Thymus (tissue), 11 donors: ENCODE measurements around the gene GTF3C5. TPM values are rescaled to one million over a fixed set of nuclear protein-coding genes. Genes with fewer than 3 reads are reported as not detected.
"Not testable (repeated sequence)": the region's sequence is repeated elsewhere in the genome, so short reads cannot be mapped to it uniquely, and the experiment has no call there.

ENCODE experiments used
- DNase-seq, 9 donors: peaks; one replicate each; pipeline ENCODE4 v3.0.0-alpha.2; 2013; ENCODE audit warnings: low spot score in 9 of 9, low read depth in 6 of 9, missing footprints in 1 of 9
- H3K27ac ChIP-seq, 2 donors: one replicate each; pipeline ENCODE4 v1.5.1; 2013; ENCODE audit warnings: control low read depth in 1 of 2, low read depth in 1 of 2, low read length in 1 of 2, mild to moderate bottlenecking in 1 of 2, moderate library complexity in 1 of 2
- H3K27me3 ChIP-seq, 2 donors: one replicate each; pipeline ENCODE4 v1.5.1; 2013; ENCODE audit warnings: low read length in 1 of 2; ENCODE audit not compliant: control insufficient read depth in 2 of 2, insufficient read depth in 1 of 2
- H3K36me3 ChIP-seq, 2 donors: one replicate each; pipeline ENCODE4 v1.5.1; 2013; ENCODE audit warnings: low read length in 1 of 2, mild to moderate bottlenecking in 1 of 2, moderate library complexity in 1 of 2; ENCODE audit not compliant: control insufficient read depth in 2 of 2, insufficient read depth in 2 of 2
- H3K4me1 ChIP-seq, 2 donors: one replicate each; pipeline ENCODE4 v1.5.1; 2013; ENCODE audit warnings: low read length in 2 of 2; ENCODE audit not compliant: control insufficient read depth in 2 of 2, insufficient read depth in 2 of 2
- H3K4me3 ChIP-seq, 2 donors: one replicate each; pipeline ENCODE4 v1.5.1; 2013; ENCODE audit warnings: low read length in 2 of 2, control low read depth in 1 of 2, mild to moderate bottlenecking in 1 of 2
- H3K9me3 ChIP-seq, 2 donors: one replicate each; pipeline ENCODE4 v1.5.1; 2013; ENCODE audit warnings: low read length in 1 of 2, mild to moderate bottlenecking in 1 of 2; ENCODE audit not compliant: control insufficient read depth in 2 of 2, insufficient read depth in 1 of 2
- WGBS: extraction: QIAGEN DNeasy Blood & Tissue Kit; methylation state at CpG from one replicate; pipeline ENCODE4 v1.1.7; 2013; 5-methylcytosine and 5-hydroxymethylcytosine counted together
- polyA plus RNA-seq: library from polyadenylated mRNA; stranded (reverse); fragments of 200-250 nt; gene quantifications from one replicate; pipeline ENCODE4 v1.2.3, GENCODE V29; 2013
- total RNA-seq: library from RNA; stranded (reverse); fragments of 120-200 nt; gene quantifications from one replicate; pipeline ENCODE4 v1.2.4, GENCODE V29; 2013
- donor health status: healthy.

Gene GTF3C5
- total and polyA plus RNA-seq, 2 donors = 64.0 to 85.7 TPM

DNA sequence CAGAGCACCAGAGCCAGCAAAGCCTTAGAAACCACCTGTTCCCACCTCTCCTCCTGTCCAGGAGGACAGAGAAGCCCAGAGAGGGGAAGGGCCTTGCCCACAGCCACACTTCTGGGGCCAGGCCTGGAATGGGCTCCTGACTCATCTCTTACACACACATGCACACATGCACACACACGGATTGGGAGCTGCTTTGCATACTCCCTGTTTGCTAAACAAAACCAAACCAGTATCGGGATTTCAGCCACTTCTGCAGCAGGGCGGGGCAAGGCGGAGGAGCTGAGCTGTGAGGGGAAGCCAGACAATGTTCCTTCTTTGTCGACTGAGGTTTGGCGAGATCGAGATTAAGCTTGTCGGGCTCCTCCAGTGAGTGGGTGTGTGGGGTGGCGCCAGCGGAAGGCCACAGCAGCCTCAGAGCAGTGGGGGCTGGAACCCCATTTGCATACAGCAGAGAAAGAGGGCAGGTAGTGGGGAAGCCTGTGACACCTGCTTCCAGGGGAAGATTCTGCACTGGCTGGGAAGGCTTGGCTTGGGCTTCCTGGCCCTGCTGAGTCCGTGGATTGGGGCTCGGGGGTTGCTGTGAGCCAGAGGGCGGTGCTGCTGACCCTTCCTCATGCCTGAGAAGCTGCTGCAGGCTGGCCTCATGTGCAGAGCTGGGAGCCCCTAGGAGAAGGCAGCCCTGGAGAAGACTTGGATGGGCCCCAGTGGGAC is 36.2 kb upstream of the GTF3C5 start:
- Histone ChIP-seq H3K36me3 (no peaks in the 10 kb centered on the region), H3K4me1 (peaks cover 0 to 18% of the 10 kb centered on the region in 2 donors), H3K9me3 (no peaks in the 10 kb centered on the region), H3K4me3 (no peak overlapping the region), H3K27ac (no peak overlapping the region), H3K27me3 (peaks cover 0 to 19% of the 10 kb centered on the region in 2 donors)
- whole genome bisulfite sequencing = 15% methylated on average over 13 of the region's 13 CpGs
- peak in 4 of 9 donors; percentile 17 to 41 (median 27) for DNase-seq

- H3K36me3 ChIP-seq = no peaks in the 10 kb centered on the region
- H3K4me3 ChIP-seq = no peak overlapping the region
- peaks cover 0 to 19% of the 10 kb centered on the region in 2 donors for H3K27me3 ChIP-seq
- H3K4me1 ChIP-seq = peaks cover 0 to 18% of the 10 kb centered on the region in 2 donors
- no peaks in the 10 kb centered on the region for H3K9me3 ChIP-seq
- 86% methylated on average over 6 of the region's 6 CpGs for WGBS
- DNase-seq = no peak
- no peak overlapping the region for H3K27ac ChIP-seq
Observed at GRCh38 chr9:132995121-132995420, 35.7 kb upstream of the GTF3C5 start.

DNA sequence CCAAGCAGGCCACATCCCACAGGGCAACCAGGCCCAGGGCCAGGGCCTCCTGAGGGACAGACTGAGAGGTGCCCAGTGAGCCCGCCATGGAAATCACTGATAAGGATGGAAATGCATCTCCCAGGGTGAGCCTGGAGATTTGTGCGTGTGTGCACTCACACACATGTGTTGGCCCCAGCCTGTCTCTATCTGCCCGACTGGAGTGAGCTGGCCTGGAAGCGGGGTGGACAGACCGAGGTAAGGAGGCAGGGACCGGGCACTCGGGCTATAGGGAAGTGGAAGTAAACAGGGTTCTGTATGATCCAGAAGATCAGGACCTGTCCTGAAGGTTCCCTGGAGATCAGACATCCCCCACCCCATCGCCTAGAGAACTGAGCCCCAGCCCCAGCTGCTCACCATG is 34.9 kb upstream of the GTF3C5 start:
- WGBS = 79% methylated on average over 8 of the region's 8 CpGs
- Histone ChIP-seq H3K4me1 (peaks cover 0 to 18% of the 10 kb centered on the region in 2 donors), H3K27ac (no peak overlapping the region), H3K4me3 (no peak overlapping the region), H3K9me3 (no peaks in the 10 kb centered on the region), H3K36me3 (no peaks in the 10 kb centered on the region), H3K27me3 (peaks cover 0 to 19% of the 10 kb centered on the region in 2 donors)
- no peak for DNase-seq

DNA sequence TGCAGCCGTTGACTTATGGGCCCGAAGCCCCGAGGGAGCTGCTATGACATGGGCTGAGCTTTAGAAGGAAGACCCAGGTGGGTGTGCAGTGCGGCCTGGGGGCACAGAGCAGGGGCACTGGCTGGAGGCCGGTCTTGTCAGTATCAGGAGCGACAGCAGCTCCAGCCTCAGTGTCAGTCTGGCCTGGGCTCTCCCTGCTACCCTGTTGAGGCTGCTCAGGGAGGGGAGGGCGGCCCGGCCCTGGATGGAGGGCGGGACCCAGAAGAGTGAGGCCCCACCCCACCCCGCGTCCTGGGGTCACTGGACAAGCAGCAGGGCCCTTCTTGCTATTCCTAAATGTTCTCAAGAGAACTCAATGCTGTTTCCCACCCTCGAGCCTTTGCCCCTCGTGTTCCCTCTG is 34.3 kb upstream of the GTF3C5 start:
- Histone ChIP-seq H3K27me3 (peaks cover 0 to 14% of the 10 kb centered on the region in 2 donors), H3K4me1 (peaks cover 0 to 18% of the 10 kb centered on the region in 2 donors), H3K9me3 (no peaks in the 10 kb centered on the region), H3K36me3 (no peaks in the 10 kb centered on the region), H3K27ac (no peak overlapping the region), H3K4me3 (no peak overlapping the region)
- 85% methylated on average over 13 of the region's 13 CpGs for WGBS
- no peak for DNase-seq

GRCh38 chr9:132997591-132997990 is 33.2 kb upstream of the GTF3C5 start:
- peaks cover 0 to 18% of the 10 kb centered on the region in 2 donors for H3K27me3 ChIP-seq
- no peaks in the 10 kb centered on the region for H3K9me3 ChIP-seq
- H3K4me3 ChIP-seq = no peak overlapping the region
- WGBS = 92% methylated on average over 4 of the region's 4 CpGs
- peaks cover 0 to 15% of the 10 kb centered on the region in 2 donors for H3K4me1 ChIP-seq
- H3K27ac ChIP-seq = no peak overlapping the region
- DNase-seq = no peak
- no peaks in the 10 kb centered on the region for H3K36me3 ChIP-seq

DNA sequence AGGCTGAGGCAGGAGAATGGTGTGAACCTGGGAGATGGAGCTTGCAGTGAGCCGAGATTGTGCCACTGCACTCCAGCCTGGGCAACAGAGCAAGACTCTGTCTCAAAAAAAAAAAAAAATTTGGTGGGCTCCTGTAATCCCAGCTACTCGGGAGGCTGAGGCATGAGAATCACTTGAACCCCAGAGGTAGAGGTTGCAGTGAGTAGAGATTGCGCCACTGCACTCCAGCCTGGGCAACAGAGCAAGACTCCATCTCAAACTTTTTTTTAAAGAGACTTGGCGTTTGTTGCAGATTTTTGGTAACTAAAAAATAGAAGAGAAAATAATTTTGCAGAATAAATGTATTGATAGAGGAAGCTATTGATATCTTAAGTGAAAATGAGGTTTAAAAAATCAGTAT is 32.6 kb upstream of the GTF3C5 start:
- not testable (repeated sequence) for H3K36me3 ChIP-seq, H3K4me3 ChIP-seq, H3K9me3 ChIP-seq, DNase-seq, H3K27ac ChIP-seq
- Histone ChIP-seq H3K27me3 (peaks cover 0 to 24% of the 10 kb centered on the region in 2 donors), H3K4me1 (peaks cover 0 to 21% of the 10 kb centered on the region in 2 donors)
- 96% methylated on average over 3 of the region's 4 CpGs for WGBS

GRCh38 chr9:132998831-132999635 is 31.8 kb upstream of the GTF3C5 start:
- H3K36me3 ChIP-seq = no peaks in the 10 kb centered on the region
- H3K27ac ChIP-seq = no peak overlapping the region
- H3K27me3 ChIP-seq = peaks cover 0 to 28% of the 10 kb centered on the region in 2 donors
- no peak for DNase-seq
- 85% methylated on average over 18 of the region's 18 CpGs for WGBS
- peaks cover 0 to 28% of the 10 kb centered on the region in 2 donors for H3K4me1 ChIP-seq
- no peaks in the 10 kb centered on the region for H3K9me3 ChIP-seq
- H3K4me3 ChIP-seq = no peak overlapping the region

GRCh38 chr9:133002147-133003070 is 28.4 kb upstream of the GTF3C5 start:
- H3K4me1 ChIP-seq = peaks cover 0 to 22% of the 10 kb centered on the region in 2 donors
- no peak overlapping the region for H3K27ac ChIP-seq
- DNase-seq = no peak
- 26% methylated on average over 13 of the region's 13 CpGs for WGBS
- H3K27me3 ChIP-seq = peaks cover 0 to 24% of the 10 kb centered on the region in 2 donors
- no peaks in the 10 kb centered on the region for H3K36me3 ChIP-seq
- no peaks in the 10 kb centered on the region for H3K9me3 ChIP-seq
- H3K4me3 ChIP-seq = no peak overlapping the region
